Calu3 (cell line): ENCODE results near the gene BTRC. TPM values are rescaled to one million over a fixed set of nuclear protein-coding genes. Genes with fewer than 3 reads are reported as not detected.

ENCODE experiments used
- BruUV-seq: library from RNA; stranded (reverse); fragments of 400-500 nt; replicated peaks from 2 replicates; lab custom pipeline; 2021; lab: Mats Ljungman, UMichigan
- CTCF ChIA-PET: fragments of 300-600 bp; sonication (Branson Sonifier 250); formaldehyde crosslinking; loops from one replicate; lab custom pipeline; 2022; ENCODE audit warnings: antibody characterized with exemption; lab: Charles Lee
- DNase-seq: peaks from one replicate; pipeline ENCODE4 v3.0.0; 2022
- H3K27ac Mint-ChIP-seq: one replicate; pipeline ENCODE4 v1.8.0; 2022; ENCODE audit warnings: mixed read lengths; ENCODE audit not compliant: unreplicated experiment
- H3K27me3 Mint-ChIP-seq: one replicate; pipeline ENCODE4 v1.8.0; 2022; ENCODE audit warnings: mixed read lengths; ENCODE audit not compliant: unreplicated experiment
- H3K36me3 Mint-ChIP-seq: one replicate; pipeline ENCODE4 v1.8.0; 2022; ENCODE audit warnings: mild to moderate bottlenecking, moderate library complexity, mixed read lengths; ENCODE audit not compliant: insufficient read depth, unreplicated experiment
- H3K4me1 Mint-ChIP-seq: one replicate; pipeline ENCODE4 v1.8.0; 2022; ENCODE audit warnings: mild to moderate bottlenecking, low read depth, mixed read lengths; ENCODE audit not compliant: unreplicated experiment
- H3K4me3 Mint-ChIP-seq: one replicate; pipeline ENCODE4 v1.8.0; 2022; ENCODE audit warnings: mild to moderate bottlenecking, low read depth, moderate library complexity, mixed read lengths; ENCODE audit not compliant: unreplicated experiment
- H3K9me3 Mint-ChIP-seq: one replicate; pipeline ENCODE4 v1.8.0; 2022; ENCODE audit warnings: low read depth, mixed read lengths; ENCODE audit not compliant: unreplicated experiment
- CTCF ChIP-seq: fragments of 200-600 bp; IDR thresholded peaks from one replicate; pipeline ENCODE4 v1.8.0; 2022; ENCODE audit warnings: antibody characterized with exemption; ENCODE audit not compliant: unreplicated experiment
- intact Hi-C: fragments of 100-400 bp; cut with micrococcal nuclease; formaldehyde crosslinking; loops from one replicate; pipeline ENCODE4 v1.10.0; 2022; ENCODE audit not compliant: unreplicated experiment
- microRNA-seq: library from miRNA; unstranded; fragments of <30 nt; microRNA quantifications from one replicate; pipeline ENCODE4 v1.2.0, GENCODE V29; 2022
- total RNA-seq: library from RNA; stranded (reverse); gene quantifications from 2 replicates; pipeline ENCODE4 v1.2.3, GENCODE V29; 2022

BTRC gene
- total RNA-seq, 1 experiment from 2014 or later: 7.9 TPM

GRCh38 chr10:101601541-101601940 lies 247.6 kb downstream of the BTRC start:
- intact Hi-C loops: no loop called here
- Mint-ChIP-seq H3K4me3 (no peak overlapping the region), H3K27me3 (no peaks in the 10 kb centered on the region), H3K36me3 (no peaks in the 10 kb centered on the region), H3K9me3 (no peaks in the 10 kb centered on the region), H3K4me1 (no peaks in the 10 kb centered on the region), H3K27ac (no peak overlapping the region)
- CTCF ChIA-PET: no interaction called here
- DNase-seq: no peak
- TF ChIP-seq CTCF: no peak
- BruUV-seq: no TSS peak

GRCh38 chr10:101602761-101603398 lies 248.9 kb downstream of the BTRC start:
- Mint-ChIP-seq H3K9me3 (no peaks in the 10 kb centered on the region), H3K4me3 (no peak overlapping the region), H3K36me3 (no peaks in the 10 kb centered on the region), H3K27ac (no peak overlapping the region), H3K27me3 (no peaks in the 10 kb centered on the region), H3K4me1 (no peaks in the 10 kb centered on the region)
- peak; percentile 70 for DNase-seq
- peak; percentile 52 for TF ChIP-seq CTCF
- intact Hi-C loops: loop anchor here (2.0 kb wide), 1 partner anchor 178 kb away; no protein-coding TSS in a partner anchor
- no TSS peak for BruUV-seq
- CTCF ChIA-PET: interaction anchor here (0.5 to 2.5 kb wide), 7 partner anchors 13 to 1070 kb away, joined by 3 to 34 read pairs (median 7); partner anchors contain the start of gene NPM3

Small RNA genes lying within 50 kb of the gene (microRNA-seq; reads per million reads assigned to microRNA genes)
- not detected for gene MIR3158-1
- gene MIR3158-2: not detected

Other genes starting within 250 kb of the BTRC start
- not detected in 2 replicates for gene TLX1, start 222.9 kb upstream of the BTRC start, total RNA-seq
- gene LBX1, start 124.7 kb upstream of the BTRC start, total RNA-seq: not detected in 2 replicates
- gene POLL, start 234.1 kb downstream of the BTRC start, total RNA-seq: 25.7 and 28.4 TPM in 2 replicates
- 11.7 and 12.5 TPM in 2 replicates for gene DPCD, start 234.2 kb downstream of the BTRC start, total RNA-seq